ENCODE data around the gene GAPDH.
"Not testable (repeated sequence)": the region's sequence is repeated elsewhere in the genome, so short reads cannot be mapped to it uniquely, and the experiment has no call there.

Gene GAPDH
- long read RNA-seq, transcript GAPDH-205 (9 exons, 1,348 nt): minor isoform, 11 of 10,869 reads
- long read RNA-seq, transcript GAPDH-204 (8 exons, 1,256 nt): minor isoform, 127 of 10,869 reads
- long read RNA-seq, transcript GAPDH-201 (9 exons, 1,875 nt): major isoform, 10,347 of 10,869 reads
- long read RNA-seq, partial matches to known transcripts: 261 of 10,869 reads
- long read RNA-seq, other reads (novel, unspliced or antisense): 118 of 10,869 reads

- Histone ChIP-seq H3K27ac (replicated peaks) (peak within 1 kb of the TSS; percentile 98), H3K27me3 (ENCODE audit: insufficient read depth, poor library complexity, severe bottlenecking) (no peaks in the 10 kb centered on the region), H3K4me3 (replicated peaks; ENCODE audit: insufficient read depth, low read length) (peak within 1 kb of the TSS; percentile 89)
- TF ChIP-seq POLR2AphosphoS5 (IDR thresholded peaks at IDR 0.05; ENCODE audit: low read depth): peak; percentile 99
- TF ChIP-seq, protein P1, sequence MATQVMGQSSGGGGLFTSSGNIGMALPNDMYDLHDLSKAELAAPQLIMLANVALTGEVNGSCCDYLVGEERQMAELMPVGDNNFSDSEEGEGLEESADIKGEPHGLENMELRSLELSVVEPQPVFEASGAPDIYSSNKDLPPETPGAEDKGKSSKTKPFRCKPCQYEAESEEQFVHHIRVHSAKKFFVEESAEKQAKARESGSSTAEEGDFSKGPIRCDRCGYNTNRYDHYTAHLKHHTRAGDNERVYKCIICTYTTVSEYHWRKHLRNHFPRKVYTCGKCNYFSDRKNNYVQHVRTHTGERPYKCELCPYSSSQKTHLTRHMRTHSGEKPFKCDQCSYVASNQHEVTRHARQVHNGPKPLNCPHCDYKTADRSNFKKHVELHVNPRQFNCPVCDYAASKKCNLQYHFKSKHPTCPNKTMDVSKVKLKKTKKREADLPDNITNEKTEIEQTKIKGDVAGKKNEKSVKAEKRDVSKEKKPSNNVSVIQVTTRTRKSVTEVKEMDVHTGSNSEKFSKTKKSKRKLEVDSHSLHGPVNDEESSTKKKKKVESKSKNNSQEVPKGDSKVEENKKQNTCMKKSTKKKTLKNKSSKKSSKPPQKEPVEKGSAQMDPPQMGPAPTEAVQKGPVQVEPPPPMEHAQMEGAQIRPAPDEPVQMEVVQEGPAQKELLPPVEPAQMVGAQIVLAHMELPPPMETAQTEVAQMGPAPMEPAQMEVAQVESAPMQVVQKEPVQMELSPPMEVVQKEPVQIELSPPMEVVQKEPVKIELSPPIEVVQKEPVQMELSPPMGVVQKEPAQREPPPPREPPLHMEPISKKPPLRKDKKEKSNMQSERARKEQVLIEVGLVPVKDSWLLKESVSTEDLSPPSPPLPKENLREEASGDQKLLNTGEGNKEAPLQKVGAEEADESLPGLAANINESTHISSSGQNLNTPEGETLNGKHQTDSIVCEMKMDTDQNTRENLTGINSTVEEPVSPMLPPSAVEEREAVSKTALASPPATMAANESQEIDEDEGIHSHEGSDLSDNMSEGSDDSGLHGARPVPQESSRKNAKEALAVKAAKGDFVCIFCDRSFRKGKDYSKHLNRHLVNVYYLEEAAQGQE (IDR thresholded peaks at IDR 0.05; ENCODE audit: insufficient replicate concordance, low read depth): peak; percentile 77
- no peak for TF ChIP-seq CTCF (IDR thresholded peaks at IDR 0.05; ENCODE audit: insufficient read depth, low read length)
- 0 out of 2 replicates have a peak, but pooled peaks have one; percentile 32 for TF ChIP-seq GABPA (IDR thresholded peaks at IDR 0.05; ENCODE audit: low read depth)
- TF ChIP-seq SPI1 (IDR thresholded peaks at IDR 0.05; ENCODE audit: borderline replicate concordance, low read depth): peak; percentile 47; the same call in 1 of the 2 replicates
- DNase-seq (ENCODE audit: low read depth in 1 of 2, low spot score in 1 of 2): peak; percentile 92 to 94
These were observed at the start of gene GAPDH for GRCh38 chr12:6533923-6534694. GAPDH (plus strand) TSS chr12:6534517; CDS start chr12:6534833, 316 bp downstream.

DNA sequence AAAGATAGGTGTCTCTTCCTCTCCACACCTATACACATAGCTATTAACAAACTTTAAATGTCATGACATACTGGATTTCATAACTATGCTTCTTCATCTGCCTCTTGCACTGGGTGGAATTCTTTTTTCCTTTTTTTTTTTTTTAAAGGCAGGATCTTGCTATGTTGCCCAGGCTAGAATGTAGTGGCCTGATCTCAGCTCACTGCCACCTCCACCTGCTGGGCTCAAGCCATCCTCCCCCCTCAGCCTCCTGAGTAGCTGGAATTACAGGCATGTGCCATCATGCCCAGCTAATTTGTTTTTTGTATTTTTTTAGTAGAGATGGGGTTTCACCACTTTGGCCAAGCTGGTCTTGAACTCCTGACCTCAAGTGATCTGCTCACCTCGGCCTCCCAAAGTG, 46.1 kb upstream of the GAPDH start:
- TF ChIP-seq, protein P1 (IDR thresholded peaks at IDR 0.05; ENCODE audit: insufficient replicate concordance, low read depth): no peak
- TF ChIP-seq POLR2AphosphoS5 (IDR thresholded peaks at IDR 0.05; ENCODE audit: low read depth) (no peak), CTCF (IDR thresholded peaks at IDR 0.05; ENCODE audit: insufficient read depth, low read length) (no peak), SPI1 (IDR thresholded peaks at IDR 0.05; ENCODE audit: borderline replicate concordance, low read depth) (no peak), GABPA (IDR thresholded peaks at IDR 0.05; ENCODE audit: low read depth) (no peak)
- H3K27ac ChIP-seq (replicated peaks): no peak overlapping the region
- H3K27me3 ChIP-seq (ENCODE audit: insufficient read depth, poor library complexity, severe bottlenecking): no peaks in the 10 kb centered on the region
- no peak for DNase-seq (ENCODE audit: low read depth in 1 of 2, low spot score in 1 of 2)
- H3K4me3 ChIP-seq (replicated peaks; ENCODE audit: insufficient read depth, low read length): no peak overlapping the region

DNA sequence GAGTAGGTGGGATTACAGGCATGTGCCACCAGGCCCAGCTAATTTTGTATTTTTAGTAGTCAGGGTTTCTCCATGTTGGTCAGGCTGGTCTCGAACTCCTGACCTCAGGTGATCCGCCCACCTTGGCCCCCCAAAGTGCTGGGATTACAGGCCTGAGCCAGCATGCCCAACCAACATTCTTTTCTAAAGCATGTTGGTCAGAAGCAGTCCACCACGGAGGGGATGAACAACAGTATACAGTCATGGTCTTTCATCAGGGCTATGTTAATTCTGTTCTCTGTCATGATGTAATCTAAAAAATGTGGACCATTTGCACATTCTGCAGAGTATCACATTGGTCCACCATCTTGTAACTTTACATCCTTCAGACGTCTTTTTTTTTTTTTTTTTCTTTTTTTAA, 44.9 kb upstream of the GAPDH start:
- TF ChIP-seq GABPA (IDR thresholded peaks at IDR 0.05; ENCODE audit: low read depth) (no peak), CTCF (IDR thresholded peaks at IDR 0.05; ENCODE audit: insufficient read depth, low read length) (no peak), POLR2AphosphoS5 (IDR thresholded peaks at IDR 0.05; ENCODE audit: low read depth) (no peak)
- TF ChIP-seq, protein P1 (IDR thresholded peaks at IDR 0.05; ENCODE audit: insufficient replicate concordance, low read depth): no peak
- H3K27ac ChIP-seq (replicated peaks): no peak overlapping the region
- no peak for DNase-seq (ENCODE audit: low read depth in 1 of 2, low spot score in 1 of 2)
- H3K27me3 ChIP-seq (ENCODE audit: insufficient read depth, poor library complexity, severe bottlenecking): no peaks in the 10 kb centered on the region
- no peak overlapping the region for H3K4me3 ChIP-seq (replicated peaks; ENCODE audit: insufficient read depth, low read length)

- H3K27me3 ChIP-seq (ENCODE audit: insufficient read depth, poor library complexity, severe bottlenecking); DNase-seq (ENCODE audit: low read depth in 1 of 2, low spot score in 1 of 2); H3K4me3 ChIP-seq (replicated peaks; ENCODE audit: insufficient read depth, low read length); H3K27ac ChIP-seq (replicated peaks): not testable (repeated sequence)
These were observed 43.6 kb upstream of the GAPDH start for GRCh38 chr12:6490673-6491072.

Measured in HL-60 (cell line).